Aortic smooth muscle cell (primary cell): ENCODE results near the gene STXBP1. TPM values are rescaled to one million over a fixed set of nuclear protein-coding genes. Genes with fewer than 3 reads are reported as not detected.

ENCODE experiments used
- total RNA-seq: library from RNA; depleted of rRNA; stranded (reverse); fragments of >200 nt; gene quantifications from 2 replicates; pipeline ENCODE4 v1.2.3, GENCODE V29; 2014

Gene STXBP1
- 16.0 and 16.8 TPM in 2 replicates for total RNA-seq

GRCh38 chr9:127611899-127612790 lies at the start of gene STXBP1:
TSS of gene STXBP1 (plus strand) at chr9:127612277. CDS start at chr9:127612404, 127 bp downstream.

GRCh38 chr9:127706836-127707241 lies 94.8 kb downstream of the STXBP1 start, which contains the start of gene CFAP157:
TSS of gene CFAP157 (plus strand) at chr9:127706988. CDS start at chr9:127707032, 44 bp downstream.

GRCh38 chr9:127715470-127716337 lies 103.6 kb downstream of the STXBP1 start, which contains the start of the genes PTRH1 and TTC16:
TSS of gene PTRH1 (minus strand) at chr9:127715663. CDS start at chr9:127715639, 24 bp downstream.
TSS of gene TTC16 (plus strand) at chr9:127716079. CDS start at chr9:127716146, 67 bp downstream.

GRCh38 chr9:127734747-127735529 lies 122.9 kb downstream of the STXBP1 start, which contains the start of gene TOR2A:
TSS of gene TOR2A (minus strand) at chr9:127735294. CDS start at chr9:127735270, 24 bp downstream.

Other genes starting within 250 kb of the STXBP1 start
- gene SLC2A8, start 215.1 kb upstream of the STXBP1 start, total RNA-seq: 10.0 and 11.1 TPM in 2 replicates
- 8.6 and 9.2 TPM in 2 replicates for gene ZNF79, start 187.9 kb upstream of the STXBP1 start, total RNA-seq
- gene RPL12, start 160.9 kb upstream of the STXBP1 start, total RNA-seq: 1,147 and 1,162 TPM in 2 replicates
- gene LRSAM1, start 160.8 kb upstream of the STXBP1 start, total RNA-seq: 10.8 and 12.1 TPM in 2 replicates
- gene CFAP157, start 94.7 kb downstream of the STXBP1 start, total RNA-seq: 0.06 and 0.13 TPM in 2 replicates
- 33.9 and 36.9 TPM in 2 replicates for gene PTRH1, start 103.4 kb downstream of the STXBP1 start, total RNA-seq
- 0.06 and 0.13 TPM in 2 replicates for gene TTC16, start 103.8 kb downstream of the STXBP1 start, total RNA-seq
- 2.3 and 2.8 TPM in 2 replicates for gene TOR2A, start 123.0 kb downstream of the STXBP1 start, total RNA-seq
- gene SH2D3C, start 166.4 kb downstream of the STXBP1 start, total RNA-seq: 1.1 and 2.0 TPM in 2 replicates
- 39.1 and 42.0 TPM in 2 replicates for gene CDK9, start 173.8 kb downstream of the STXBP1 start, total RNA-seq
- 73.4 and 76.9 TPM in 2 replicates for gene FPGS, start 190.6 kb downstream of the STXBP1 start, total RNA-seq
- 31.2 and 69.0 TPM in 2 replicates for gene ENG, start 242.4 kb downstream of the STXBP1 start, total RNA-seq